PFSK-1 (cell line): ENCODE measurements around the gene TMEM147.

ENCODE experiments used
- FOXP2 ChIP-seq: optimal IDR thresholded peaks from 2 replicates; pipeline ENCODE3; 2011; ENCODE audit warnings: borderline replicate concordance, control low read depth, inconsistent platforms; ENCODE audit not compliant: insufficient read depth; ENCODE audit errors: extremely low read length, extremely low read depth
- POLR2AphosphoS5 ChIP-seq: IDR thresholded peaks from 2 replicates; pipeline ENCODE4 v1.6.1; 2012; ENCODE audit warnings: low read depth, mild to moderate bottlenecking, control low read depth, low read length, moderate library complexity
- SIN3A ChIP-seq: IDR thresholded peaks from 2 replicates; pipeline ENCODE4 v1.6.1; 2012; ENCODE audit warnings: mild to moderate bottlenecking, low read length, moderate library complexity, borderline replicate concordance; ENCODE audit not compliant: insufficient read depth
- TAF1 ChIP-seq: IDR thresholded peaks from 2 replicates; pipeline ENCODE4 v1.6.1; 2012; ENCODE audit warnings: low read length, control low read depth, borderline replicate concordance; ENCODE audit not compliant: insufficient read depth
- TF ChIP-seq, protein P1 (sequence below), 2 experiments: IDR thresholded peaks; 2 replicates each; pipeline versions ENCODE4 v1.6.1 to v1.8.0; 2011 to 2012; ENCODE audit warnings: low read depth in 2 of 2, low read length in 2 of 2, control low read depth in 1 of 2, inconsistent platforms in 1 of 2, mild to moderate bottlenecking in 1 of 2, moderate library complexity in 1 of 2; ENCODE audit not compliant: insufficient read depth in 1 of 2

The TMEM147 gene

DNA sequence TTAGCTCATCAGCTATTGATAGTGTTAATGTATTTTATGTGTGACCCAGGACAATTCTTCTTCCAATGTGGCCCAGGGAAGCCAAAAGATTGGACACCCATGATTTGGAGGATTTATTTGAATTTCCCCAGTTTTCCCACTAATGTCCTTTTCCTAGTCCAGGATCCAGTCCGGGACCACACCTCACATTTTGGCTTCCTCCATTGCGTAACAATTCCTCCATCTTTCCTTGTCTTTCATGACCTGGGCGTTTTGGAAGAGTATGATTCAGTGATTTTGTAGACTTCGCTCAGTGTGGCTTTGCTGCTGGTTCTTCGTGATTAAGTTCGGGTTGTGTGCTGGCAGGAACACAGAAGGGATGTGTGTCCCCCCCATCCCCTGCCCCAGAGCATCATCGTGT lies 21.3 kb downstream of the TMEM147 start:
- TF ChIP-seq TAF1 (no peak), POLR2AphosphoS5 (no peak), SIN3A (no peak), FOXP2 (no peak)
- TF ChIP-seq, protein P1, sequence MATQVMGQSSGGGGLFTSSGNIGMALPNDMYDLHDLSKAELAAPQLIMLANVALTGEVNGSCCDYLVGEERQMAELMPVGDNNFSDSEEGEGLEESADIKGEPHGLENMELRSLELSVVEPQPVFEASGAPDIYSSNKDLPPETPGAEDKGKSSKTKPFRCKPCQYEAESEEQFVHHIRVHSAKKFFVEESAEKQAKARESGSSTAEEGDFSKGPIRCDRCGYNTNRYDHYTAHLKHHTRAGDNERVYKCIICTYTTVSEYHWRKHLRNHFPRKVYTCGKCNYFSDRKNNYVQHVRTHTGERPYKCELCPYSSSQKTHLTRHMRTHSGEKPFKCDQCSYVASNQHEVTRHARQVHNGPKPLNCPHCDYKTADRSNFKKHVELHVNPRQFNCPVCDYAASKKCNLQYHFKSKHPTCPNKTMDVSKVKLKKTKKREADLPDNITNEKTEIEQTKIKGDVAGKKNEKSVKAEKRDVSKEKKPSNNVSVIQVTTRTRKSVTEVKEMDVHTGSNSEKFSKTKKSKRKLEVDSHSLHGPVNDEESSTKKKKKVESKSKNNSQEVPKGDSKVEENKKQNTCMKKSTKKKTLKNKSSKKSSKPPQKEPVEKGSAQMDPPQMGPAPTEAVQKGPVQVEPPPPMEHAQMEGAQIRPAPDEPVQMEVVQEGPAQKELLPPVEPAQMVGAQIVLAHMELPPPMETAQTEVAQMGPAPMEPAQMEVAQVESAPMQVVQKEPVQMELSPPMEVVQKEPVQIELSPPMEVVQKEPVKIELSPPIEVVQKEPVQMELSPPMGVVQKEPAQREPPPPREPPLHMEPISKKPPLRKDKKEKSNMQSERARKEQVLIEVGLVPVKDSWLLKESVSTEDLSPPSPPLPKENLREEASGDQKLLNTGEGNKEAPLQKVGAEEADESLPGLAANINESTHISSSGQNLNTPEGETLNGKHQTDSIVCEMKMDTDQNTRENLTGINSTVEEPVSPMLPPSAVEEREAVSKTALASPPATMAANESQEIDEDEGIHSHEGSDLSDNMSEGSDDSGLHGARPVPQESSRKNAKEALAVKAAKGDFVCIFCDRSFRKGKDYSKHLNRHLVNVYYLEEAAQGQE (IDR thresholded peaks at IDR 0.05; ENCODE audit: insufficient read depth in 1 of 2, low read depth in 2 of 2, low read length in 2 of 2), result no peak

- no peak for TF ChIP-seq FOXP2
- TF ChIP-seq, protein P1 (IDR thresholded peaks at IDR 0.05; ENCODE audit: insufficient read depth in 1 of 2, low read depth in 2 of 2, low read length in 2 of 2), result no peak
- TF ChIP-seq POLR2AphosphoS5, result no peak
- no peak for TF ChIP-seq TAF1
- no peak for TF ChIP-seq SIN3A
These were observed 23.9 kb downstream of the TMEM147 start for GRCh38 chr19:35569281-35569781.

GRCh38 chr19:35571406-35571965 lies 26.1 kb downstream of the TMEM147 start:
- TF ChIP-seq POLR2AphosphoS5 (no peak), TAF1 (no peak), FOXP2 (no peak), SIN3A (no peak)
- TF ChIP-seq, protein P1 (IDR thresholded peaks at IDR 0.05; ENCODE audit: insufficient read depth in 1 of 2, low read depth in 2 of 2, low read length in 2 of 2), result no peak

DNA sequence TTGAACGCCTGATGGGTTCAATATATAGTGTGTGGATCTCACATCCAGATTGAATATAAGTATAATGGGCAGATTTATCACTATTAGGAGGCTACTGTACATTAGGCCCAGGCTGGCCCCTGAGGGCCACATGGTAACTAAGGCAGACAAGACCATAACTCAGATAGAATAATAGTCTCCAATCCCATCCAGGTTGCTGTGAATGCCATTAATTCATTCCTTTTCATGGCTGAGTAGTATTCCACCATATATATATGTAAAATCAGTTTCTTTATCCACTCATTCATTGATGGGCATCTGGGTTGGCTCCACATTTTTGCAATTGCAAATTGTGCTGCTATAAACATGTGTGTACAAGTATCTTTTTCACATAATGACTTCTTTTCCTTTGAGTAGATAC lies 32.5 kb downstream of the TMEM147 start:
- TF ChIP-seq FOXP2 (no peak), POLR2AphosphoS5 (no peak), TAF1 (no peak), SIN3A (no peak)
- TF ChIP-seq, protein P1 (IDR thresholded peaks at IDR 0.05; ENCODE audit: insufficient read depth in 1 of 2, low read depth in 2 of 2, low read length in 2 of 2), result no peak

DNA sequence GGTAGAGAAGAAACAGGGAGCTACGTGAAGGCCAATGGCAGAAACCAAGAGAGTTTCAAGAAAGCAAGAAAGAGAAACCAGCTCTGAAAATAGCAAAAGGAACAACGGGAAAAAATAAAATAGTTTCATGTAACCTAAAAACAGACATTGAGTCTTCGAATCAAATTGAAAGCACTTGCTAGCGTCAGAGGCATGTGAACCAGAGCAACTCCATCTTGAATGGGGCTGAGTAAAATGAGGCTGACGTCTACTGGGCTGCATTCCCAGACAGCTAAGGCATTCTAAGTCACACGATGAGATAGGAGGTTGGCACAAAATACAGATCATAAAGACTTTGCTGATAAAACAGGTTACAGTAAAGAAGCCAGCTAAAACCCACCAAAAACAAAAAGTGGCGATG lies 33.3 kb downstream of the TMEM147 start:
- TF ChIP-seq FOXP2 (no peak), TAF1 (no peak), POLR2AphosphoS5 (no peak)
- TF ChIP-seq, protein P1 (IDR thresholded peaks at IDR 0.05; ENCODE audit: insufficient read depth in 1 of 2, low read depth in 2 of 2, low read length in 2 of 2), result no peak
